Fibroblast of gingiva (primary cell): ENCODE measurements around the gene TMIGD3.
"Not testable (repeated sequence)": the region's sequence is repeated elsewhere in the genome, so short reads cannot be mapped to it uniquely, and the experiment has no call there.

Experiments used
- DNase-seq: peaks from one replicate; pipeline ENCODE4 v3.0.0-alpha.2; 2011; ENCODE audit warnings: low read depth

Gene TMIGD3

DNA sequence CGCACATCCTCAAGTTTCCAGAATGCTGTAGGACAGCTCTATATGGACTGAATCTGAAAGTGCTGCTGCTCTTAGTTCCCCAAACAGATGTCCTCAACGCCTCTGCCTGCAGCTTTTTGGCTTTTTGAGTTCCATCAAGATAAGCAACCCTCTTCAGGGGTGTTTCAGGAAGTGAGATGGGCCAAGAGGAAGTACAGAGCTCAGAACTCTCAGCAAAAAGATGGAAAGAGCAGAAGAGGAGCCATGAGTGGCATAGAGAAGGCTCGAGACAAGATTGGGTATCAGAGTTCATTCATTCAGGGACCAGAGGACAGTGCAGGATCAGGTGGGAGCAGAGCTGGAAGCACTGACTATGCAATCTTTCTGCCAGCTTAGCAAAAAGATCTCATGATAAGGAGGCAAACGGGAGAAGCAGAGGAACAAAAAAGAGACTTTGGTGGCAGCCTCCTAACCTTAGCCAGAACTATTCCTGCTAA is at the start of gene TMIGD3, which contains the start of gene ADORA3:
TMIGD3 (minus strand) TSS at position 49 of the 476 bp plus-strand sequence. CDS start 279 bp downstream, outside the sequence.
ADORA3 (minus strand) TSS at position 49 of the 476 bp plus-strand sequence. CDS start 279 bp downstream, outside the sequence.
- DNase-seq, result no peak

DNA sequence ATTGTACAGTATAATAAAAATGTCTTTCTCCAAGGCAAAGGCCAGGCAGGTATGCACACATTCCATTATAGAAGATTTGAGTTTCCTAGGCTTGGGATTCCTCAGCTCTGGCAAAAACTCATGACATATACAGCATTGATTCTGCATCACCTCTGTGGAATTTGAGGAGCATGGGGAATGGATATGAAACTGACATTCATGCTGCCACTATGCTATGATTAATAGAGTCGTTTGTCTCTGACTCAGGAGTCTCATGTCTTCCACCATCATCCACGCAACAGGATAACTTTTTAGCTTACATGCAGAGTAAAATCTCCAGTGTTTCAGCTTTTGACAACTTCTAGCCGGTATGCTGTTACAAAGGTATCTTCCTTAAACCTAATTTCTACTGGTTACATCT is 49.8 kb upstream of the TMIGD3 start:
- DNase-seq, result peak; percentile 14

DNA sequence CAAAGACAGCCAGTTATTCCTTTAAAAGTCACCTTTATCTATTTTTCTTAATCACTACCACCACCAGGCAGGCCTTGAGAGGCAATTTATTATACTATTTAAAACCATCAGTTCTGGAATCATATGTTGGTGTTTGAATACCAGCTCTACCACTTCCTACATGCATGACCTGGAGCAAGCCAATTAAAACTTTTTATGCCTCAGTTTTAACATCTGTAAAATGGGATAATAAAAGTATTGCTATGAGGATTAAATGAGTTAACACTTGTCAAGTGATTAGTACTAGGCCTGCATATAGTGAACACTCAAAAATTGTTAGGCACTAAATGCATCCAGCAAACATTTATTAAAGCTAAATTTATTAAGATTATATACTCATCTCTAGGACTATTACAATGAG is 49.2 kb upstream of the TMIGD3 start:
- no peak for DNase-seq

DNA sequence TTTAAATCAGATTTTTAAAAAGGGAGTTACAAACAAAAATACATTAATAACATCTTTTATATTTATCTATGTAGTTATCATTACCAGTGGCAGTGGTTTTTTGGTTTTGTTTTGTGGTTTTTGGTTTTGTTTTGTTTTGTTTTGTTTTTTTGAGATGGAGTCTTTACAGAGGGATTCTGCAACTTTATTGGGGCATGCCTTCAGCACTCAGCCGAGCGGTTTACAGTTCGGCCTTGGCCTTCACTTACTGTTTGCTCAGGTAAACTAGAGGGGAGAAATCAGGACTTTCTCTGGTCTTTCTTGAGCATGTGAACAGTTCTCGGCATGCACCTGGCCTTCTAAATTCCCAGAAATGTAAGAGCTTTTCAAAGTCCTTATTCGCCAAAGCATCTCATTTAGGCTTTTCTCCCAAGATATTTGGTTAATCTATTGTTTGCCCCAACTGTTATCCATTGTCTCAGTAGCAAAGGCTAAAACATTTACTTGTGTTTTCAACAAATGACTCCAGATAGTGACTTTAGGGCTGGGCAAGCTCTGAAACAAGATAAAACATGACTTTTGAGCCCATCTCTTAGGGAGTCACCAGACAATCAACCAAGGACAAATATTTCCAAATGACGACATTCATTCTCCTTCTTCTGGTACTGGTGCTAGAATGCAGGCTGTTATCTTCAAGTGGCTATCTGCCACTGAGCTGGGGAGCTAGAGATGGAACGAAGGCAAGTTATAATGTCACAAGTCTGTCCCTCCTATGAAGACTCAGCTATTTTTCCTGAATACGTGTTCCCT is 48.4 kb upstream of the TMIGD3 start:
- DNase-seq, result no peak

DNA sequence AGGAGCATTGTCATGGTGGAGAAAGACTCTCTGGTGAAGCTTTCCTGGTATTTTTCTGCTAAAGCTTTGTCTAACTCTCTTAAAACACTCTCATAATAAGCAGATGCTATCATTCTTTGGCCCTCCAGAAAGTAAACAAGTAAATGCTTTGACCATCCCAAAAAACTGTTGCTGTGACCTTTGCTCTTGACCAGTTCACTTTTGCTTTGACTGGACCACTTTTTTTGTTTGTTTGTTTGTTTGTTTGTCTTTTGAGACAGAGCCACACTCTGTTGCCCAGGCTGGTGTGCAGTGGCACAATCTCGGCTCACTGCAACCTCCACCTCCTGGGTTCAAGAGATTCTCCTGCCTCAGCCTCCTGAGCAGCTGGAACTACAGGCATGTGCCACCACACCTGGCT is 44.4 kb upstream of the TMIGD3 start:
- DNase-seq, result not testable (repeated sequence)

DNA sequence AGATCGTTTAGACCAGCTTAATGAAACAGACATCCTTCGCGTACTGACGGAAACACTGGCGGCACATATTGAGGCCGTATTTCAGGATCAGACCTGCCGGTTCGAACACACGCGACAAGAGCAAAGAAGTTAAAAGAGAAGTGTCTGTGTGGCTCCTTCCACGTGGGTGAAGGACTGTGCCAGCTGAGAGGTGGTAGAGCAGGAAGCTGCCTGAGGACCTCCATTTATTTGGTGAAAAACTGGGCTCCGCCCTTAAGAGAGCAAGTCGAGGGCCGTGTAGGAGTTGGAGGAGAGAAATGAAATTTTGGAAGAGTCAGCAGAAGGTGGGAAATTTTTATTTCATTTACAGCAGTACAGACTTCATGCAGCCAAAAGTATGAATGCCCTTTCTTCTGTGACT is 38.8 kb upstream of the TMIGD3 start:
- DNase-seq, result no peak

DNA sequence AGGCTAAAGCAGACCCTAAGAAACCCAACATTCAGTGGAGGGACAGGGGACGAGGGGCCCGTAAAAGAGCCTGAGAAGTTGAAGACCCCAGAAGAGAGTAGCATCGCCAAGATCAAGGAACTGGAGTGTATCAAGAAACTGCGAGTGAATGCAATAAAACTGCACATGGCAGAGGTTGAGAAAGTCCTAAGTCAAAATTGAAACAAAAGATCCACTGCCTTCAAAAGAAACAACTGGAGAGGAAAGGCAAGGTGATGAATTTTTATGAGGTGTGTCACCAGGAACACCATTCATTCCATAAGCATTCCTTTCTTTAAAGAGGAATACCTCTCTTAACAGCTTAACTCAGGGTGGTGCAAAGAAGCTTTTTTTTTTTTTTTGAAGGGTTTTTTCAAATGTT is 38.3 kb upstream of the TMIGD3 start:
- no peak for DNase-seq

DNA sequence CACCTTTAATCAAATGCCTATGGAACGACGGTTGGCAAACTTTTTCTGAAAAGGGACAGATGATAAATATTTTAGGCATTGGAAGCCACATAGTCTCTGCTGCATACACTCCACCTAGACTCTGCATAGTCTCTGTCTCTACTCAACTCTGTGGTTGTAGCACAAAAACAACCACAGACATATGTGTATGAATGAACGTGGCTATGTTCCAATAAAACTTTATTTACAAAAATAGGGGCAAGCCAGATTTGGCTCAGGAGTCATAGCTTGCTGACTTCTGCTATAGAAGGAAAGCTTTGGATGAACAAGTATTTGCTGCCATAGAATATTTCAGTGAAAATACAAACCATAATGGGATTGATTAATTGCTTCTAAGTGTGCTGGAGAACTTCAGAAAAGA is 37.5 kb upstream of the TMIGD3 start:
- no peak for DNase-seq

DNA sequence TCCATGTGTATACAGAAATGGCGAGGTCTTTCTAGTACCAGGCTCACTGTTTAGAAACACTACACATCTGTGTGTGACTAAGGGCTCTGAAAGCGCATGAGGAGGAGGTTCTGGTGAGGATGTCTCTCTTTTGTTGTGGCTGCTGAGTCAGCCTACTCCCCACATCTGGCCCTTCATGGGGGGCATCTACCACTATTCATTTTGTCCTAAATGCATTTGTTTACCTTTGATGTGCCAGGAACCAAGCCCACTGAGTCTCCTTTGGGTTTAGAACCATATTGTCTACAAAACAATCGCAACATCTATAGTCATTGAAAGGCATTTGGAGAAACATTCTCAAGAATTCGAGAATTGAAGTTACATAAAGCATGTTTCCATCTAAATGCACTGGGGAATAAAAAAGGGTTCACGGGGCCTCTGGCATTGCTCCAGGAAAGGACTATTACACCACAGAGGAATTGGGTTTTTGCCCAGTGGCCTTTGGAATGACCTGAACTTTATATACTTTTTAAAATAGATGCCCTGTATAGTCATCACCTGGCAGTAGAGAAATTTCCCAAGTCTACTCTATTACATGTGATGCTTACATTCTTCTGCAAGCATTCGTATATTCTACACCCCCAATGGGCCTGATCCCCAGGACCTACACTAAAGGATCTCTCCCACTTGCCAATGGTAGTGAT is 35.1 kb upstream of the TMIGD3 start:
- DNase-seq, result peak; percentile 68

DNA sequence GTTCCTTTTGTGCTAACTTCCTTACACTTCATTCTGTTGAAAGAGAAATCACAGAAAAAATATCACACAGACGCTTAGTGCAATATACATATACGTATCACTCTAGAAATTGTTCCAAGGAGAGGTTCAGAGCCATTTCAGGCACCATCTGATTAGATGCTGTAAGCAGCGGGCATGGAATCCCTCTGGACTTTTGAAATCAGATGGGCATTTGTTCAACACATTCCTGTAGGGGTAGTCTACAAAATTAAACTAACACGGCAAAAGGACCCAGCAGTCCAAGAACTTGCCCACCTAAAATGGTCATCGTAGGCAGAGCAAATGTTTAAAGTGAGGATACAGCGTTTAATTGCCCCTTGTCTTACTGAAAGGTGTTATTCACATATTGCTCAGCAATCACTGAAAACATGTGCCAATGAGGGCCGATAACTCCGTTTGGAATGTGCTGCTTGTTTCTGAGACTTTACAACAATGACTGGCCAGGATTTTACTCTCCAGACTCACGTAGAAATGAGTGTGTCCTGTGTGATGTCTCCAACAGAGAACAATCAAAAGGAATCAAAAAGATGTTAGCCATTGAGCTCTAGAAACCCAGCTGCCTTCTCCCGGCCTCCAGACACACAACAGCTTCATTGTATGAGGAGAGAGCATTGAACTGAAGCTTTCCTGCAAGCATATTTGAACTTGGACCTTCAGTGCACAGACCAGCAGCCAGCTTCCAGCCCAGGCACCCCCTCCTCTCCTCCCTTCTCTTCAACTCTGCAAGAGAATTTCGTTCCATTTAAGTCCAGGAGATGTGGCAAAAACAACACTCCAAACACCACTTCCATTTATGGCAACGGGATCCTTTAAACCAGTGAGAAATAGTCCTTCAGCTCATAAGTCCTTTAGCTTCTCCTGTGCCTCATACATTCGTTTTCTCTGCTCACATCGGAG is 32.1 kb upstream of the TMIGD3 start:
- DNase-seq, result no peak

DNA sequence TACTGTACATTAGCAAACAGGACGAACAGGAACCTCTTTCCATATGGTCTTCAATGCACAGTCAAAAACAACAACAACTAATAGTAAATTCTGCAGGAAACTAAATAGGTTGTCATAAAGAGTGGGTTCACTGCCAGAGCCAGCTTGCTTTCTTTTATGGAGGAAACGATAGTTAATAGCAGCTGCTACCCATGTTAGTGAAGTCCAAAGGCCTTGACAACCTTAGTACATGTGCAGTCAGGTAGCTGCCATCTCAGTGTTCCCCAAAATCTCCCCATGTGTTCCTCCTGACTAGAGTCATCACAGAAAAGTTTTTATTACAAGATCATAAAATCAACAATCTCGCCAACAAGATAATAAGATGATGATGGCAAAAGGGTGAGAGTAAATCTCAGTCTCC is 16.6 kb upstream of the TMIGD3 start:
- DNase-seq, result no peak

DNA sequence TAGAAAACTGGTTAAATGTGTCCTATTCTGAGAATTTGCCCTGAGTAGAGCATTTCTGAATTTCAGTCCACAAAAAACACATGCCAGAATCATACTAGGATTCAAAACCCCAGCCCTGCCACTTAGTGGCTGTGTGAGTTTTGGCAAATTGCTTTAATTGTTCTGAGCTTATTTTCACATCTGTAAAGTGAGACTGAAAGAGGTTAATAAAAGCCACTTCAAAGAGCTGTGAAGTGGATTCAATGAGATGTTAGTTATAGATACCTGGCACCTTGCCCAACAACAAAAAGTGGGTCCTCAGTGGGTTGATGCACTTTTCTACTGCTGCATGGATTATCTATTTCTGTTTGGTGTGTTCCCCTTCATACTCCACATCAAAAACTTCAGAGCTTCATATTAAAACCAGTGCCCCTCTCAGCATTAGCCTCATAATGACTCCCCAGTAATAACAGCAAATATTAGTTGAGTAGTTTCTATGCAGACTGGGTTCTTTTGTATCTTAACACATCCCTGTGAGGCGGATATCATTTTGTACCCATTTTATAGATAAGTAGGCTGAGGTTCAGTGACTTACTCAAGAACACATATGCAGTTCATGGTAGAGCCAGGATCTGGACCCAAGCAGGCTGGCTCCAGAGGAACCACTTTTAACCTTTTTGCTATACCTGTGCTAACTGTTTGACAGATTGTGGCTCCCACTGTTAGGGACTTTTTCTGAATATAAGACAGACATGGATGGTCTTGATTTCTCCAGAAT is 14.2 kb upstream of the TMIGD3 start:
- DNase-seq, result no peak

DNA sequence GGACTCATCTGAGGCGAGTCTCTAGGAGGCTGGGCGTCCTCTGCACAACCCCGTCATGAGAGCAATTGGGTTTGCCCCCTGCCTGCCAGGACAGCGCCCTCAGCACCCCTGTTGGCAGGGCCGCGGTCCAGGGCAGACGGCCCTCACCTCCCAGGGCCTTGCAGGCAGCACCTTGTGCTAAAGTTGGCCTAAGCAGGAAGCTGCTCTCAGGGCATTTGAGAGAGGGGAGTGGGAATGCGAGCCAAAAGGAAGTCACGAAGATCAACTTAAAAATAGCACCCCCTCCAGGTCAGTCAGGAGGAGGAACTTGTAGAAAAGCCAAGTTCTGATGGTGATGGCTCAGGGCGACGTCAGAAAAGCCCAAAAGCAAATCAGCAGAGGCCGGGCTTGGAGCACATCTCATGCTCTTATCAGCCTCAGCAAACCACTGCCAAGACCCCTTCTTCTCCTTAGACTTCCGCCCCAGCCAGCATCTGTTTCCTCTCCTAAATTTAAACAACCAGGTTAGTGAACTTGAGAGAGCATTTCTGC is 12.6 kb upstream of the TMIGD3 start:
- DNase-seq, result no peak

DNA sequence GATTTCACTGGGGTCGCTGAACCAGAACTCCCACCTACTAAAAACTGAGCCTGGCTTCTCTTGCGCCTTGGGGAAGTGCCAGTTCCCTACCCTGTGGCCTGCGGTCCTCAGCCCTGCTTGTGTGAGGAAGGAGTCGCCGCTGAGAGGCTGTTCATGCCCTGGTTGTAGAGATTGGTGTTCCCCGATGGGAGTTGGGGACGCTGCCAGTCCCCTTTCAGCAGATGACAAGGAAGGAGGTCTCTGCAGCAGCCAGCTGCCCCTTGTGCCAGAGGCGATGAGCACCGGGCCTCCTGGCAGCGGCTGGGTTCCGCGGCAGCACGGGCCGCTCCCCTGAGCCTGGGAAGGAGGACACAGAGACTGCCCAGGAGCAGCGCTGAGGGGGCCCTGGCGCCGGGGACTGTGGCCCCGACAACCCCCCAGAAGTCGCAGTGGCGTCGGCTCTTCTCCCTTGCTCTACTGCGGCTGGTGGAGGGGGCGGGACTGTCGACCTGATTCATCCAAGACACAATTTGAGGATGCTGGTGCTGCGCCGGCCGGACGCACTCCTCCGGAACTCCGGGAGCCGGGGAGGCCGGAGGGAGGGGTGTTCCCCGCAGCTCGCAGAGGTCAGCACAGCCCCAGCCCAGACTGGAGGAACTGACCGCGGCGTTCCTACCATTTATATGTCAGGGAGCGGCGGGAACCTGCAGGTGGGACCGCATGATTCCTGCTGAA is 12.0 kb upstream of the TMIGD3 start:
- DNase-seq, result peak; percentile 14

DNA sequence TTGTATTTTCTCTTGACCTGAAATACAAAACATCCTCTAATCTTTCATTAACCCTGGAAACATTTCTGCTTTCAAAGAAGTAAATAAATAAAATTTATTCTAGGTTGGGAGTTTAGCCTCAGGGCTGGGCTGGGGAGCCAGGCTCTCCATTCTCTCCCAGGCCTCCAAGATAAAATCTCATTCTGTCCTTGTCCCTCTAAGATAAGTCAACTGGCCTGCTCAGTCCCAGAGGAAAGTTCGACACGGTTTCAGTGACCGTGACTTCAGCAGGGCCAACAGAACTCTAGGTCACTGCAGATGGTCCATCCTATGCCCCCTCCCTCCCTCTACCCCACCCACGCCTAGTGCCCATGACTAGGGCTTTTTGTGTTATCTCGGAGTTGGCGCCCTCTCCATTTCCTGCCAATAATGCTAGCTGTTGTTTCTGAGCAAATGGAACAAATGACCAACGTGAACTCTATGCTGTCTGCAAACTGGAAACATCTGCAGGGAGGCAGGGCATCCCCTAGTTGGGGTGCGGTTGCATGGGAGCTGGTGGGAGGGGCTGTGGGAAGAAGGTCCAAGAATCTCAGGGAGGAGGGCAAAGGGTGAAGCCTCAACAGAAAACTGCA is 10.1 kb upstream of the TMIGD3 start:
- DNase-seq, result peak; percentile 15

DNA sequence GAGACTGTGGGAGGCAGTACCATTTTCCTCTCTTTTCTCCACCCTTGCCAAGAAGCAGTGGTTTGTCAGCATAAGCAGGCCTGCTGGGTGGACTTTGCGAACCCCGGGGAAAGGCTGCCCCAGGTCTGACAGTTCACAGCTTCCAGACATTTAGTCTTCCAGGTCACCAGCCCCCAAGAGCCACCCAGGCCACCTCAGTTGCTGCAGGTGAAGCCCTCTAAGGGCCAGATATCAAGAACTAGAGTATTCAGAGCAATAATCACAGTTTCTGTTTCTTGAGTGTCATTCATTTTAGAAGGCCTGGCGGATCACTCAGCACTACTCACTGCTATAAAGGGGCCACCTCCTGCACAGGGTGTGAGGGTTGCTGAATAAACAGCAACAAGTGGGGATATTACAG is 9.5 kb upstream of the TMIGD3 start:
- DNase-seq, result no peak

DNA sequence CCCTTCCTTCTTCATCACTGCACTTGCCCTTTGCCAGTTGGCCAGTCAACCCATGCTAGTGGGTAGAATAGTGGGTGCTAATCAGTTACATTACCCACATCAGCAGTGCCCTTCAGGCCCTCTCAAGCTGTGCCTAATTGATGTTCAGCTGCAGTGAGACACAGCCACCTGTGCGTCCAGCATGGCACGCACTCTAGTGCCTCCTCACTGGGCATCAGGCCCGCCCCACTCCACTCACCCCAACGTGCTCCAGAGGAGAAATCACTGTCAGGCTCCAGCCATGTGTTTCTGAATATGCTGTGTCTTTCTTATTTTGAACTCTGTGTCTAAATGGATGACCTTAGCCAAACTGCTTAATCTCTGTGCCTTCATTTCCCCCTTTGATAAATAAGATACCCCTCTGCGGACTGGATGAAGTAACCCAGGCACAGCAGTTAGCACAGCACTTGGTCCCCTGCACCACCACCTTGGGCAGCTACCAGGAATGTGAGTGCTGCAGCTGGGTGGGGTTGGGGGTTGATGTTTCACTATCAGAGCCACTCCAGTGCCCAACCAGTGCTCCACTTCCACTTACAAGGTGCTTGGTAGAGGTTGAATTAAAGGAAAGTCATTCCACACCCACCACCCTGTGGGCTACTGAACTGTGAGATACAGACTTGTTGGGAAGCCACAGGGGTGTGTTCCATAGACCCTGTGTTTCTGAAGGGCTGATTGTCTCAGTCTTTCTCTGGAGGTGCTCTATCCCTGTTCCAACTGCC is 8.9 kb upstream of the TMIGD3 start:
- DNase-seq, result no peak

DNA sequence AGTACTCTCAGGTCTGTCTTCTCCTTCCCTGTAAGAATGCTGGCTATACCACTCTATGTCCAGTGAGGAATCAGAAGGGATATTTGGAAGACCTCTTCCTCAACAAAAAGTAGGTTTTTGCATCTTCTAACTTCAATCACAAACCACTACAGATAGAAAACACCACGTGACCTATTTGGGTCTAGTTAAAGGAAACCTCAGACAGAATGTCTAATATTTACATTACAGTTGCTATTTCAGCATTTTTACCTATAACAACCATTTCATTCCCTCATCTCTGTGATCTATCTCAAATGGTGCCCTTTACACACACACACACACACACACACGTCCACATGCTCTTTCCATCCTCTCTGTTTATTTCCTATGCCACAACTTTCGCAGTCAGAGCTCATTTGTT is 7.9 kb upstream of the TMIGD3 start:
- DNase-seq, result no peak

DNA sequence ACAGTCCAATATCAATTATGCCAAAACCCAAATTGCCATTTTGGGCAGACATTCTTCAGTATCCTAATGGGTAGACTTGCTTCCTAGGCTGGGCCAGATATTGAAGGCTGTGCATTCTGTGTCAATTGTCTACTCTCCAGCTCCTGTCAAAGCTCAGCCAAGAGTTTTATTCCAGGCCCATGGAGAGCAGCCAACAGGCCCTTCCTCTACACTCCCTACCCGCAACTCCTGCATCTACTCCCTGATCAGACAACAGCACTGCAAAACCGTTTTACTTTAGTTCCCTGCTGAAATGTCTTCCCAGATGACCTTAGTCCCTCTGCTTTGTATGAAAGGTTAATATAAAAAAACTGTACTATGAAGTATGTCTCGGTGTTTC is 6.6 kb upstream of the TMIGD3 start:
- no peak for DNase-seq
